HG03439 (cell line): ENCODE measurements around the gene MYO5B.
"Not testable (repeated sequence)": the region's sequence is repeated elsewhere in the genome, so short reads cannot be mapped to it uniquely, and the experiment has no call there.

Experiments
- ATAC-seq: cut with Tn5 transposase; IDR thresholded peaks from one replicate; pipeline ENCODE4 v1.9.1; 2021; ENCODE audit warnings: mild to moderate bottlenecking, moderate library complexity; ENCODE audit not compliant: unreplicated experiment

The MYO5B gene

DNA sequence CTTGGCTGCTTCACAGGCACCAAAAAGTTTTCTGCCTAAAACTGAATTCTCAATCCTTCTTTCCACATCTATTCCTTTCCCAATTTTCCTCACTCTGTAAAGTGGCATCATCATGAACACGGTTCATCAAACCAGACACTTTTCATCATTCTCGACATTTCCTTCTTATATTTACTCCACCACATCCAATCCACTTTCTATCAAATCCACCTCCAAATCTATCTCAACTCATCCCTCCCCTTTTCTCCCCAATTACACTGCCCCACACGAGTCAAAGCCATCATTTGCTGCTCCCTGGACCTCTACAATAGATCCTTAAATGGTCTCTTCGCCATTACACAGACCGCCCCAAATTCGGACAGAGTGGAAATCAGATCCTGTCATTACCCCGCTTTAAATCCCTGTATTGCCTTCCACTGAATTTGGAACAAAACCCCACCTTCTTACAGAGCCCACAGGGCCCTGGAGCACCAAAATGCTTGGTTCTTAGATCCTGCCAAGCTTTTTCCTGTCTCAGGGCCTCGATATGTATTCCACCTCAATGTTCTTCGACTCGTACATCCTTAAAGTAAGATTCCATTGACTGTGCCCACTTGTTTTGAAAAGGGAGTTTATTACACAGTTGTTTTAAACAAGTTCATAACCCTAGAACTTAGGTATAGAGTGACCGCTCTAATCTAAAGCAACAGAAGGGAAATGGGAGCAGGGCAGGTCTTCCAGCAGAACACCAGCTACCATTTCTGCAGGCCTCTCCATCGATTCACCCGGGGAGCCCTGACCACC, 382.5 kb downstream of the MYO5B start:
- no peak for ATAC-seq

DNA sequence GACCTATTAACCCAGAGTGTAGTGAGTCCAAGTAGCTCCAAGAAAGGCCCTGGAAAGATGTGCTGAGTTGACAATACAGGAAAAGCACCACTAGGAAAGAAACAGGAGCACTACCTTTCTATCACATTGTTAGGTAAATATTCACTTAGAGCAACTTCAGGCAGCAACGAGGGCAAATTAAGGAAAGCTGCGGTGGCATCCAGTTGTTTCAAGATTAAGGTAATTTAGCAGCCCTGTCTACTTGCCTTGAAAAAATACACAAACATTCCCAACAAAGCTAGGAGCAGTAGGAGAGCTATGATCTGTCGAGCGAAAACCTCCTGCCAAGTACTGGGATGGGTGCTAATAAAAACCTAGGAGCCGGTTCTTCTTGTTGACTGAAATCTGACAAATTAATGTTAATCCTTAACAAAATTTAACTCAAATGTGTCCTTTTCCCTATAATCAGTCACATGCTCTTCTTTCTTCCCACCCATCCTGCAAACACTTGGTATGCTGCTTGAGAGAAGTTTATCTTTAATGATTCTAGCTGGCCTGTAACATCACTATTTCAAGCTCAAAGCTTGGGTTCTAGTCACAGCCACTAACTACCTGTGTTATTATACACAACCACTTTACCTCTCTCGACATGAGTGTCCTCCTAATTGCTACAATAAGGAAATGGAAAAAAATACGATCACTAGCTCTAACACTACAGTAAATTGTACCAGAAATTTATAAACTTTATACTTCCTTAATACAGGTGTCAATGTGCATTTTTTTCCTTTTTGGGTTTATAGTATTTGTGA, 383.6 kb downstream of the MYO5B start:
- no peak for ATAC-seq

DNA sequence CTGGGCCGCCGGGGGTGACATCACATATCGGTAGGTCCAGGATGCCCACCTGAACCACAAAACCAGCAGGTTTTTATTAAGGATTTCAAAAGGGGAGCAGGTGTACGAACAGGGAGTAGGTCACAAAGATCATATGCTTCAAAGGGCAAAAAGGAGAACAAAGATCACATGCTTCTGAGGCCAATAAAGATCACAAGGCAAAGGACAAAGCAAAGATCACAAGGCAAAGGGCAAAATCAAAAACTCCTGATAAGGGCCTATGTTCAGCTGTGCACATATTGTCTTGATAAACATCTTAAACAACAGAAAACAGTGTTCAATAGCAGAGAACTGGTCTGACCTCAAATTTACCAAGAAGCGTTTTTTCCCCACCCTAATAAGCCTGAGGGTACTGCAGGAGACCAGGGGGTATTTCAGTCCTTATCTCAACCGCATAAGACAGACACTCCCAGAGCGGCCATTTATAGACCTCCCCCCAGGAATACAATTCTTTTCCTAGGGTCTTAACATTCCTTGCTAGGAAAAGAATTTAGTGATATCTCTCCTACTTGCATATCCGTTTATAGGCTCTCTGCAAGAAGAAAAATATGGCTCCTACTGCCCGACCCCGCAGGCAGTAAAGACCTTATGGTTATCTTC, 386.3 kb downstream of the MYO5B start:
- not testable (repeated sequence) for ATAC-seq

DNA sequence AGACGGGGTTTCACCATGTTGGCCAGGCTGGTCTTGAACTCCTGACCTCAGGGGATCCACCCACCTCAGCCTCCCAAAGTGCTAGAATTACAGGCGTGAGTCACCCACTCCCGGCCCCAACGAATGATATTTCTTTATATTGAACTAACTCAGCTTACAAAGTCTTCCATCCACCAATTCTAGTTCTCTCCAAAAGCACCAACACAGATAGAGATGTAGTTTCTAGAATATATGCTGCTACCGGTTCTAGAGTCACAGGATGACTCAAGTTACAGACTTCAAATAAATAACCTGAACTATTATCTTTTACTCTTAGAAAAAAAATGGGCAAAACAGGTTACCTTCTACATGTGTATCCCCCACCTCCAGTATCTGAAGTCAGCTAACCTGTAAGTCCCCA, 390.9 kb downstream of the MYO5B start:
- no peak for ATAC-seq

DNA sequence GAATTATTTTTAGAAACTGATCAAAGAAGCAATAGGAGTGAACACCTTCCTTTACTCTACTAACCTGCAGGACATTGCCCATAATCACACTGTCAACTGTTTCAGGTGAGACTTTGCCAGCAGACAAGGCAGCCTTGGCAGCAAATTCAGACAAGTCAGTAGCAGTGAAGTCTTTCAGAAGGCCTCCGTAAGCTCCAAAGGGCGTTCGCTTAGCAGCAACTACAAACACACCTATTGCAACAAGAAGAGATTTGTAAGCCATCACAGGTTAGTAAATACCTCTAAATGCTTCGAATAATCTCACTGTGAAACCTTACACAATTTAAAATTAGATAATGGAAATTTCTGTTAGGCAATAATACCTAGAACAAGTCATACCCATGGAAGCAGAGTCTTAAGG, 392.3 kb downstream of the MYO5B start:
- no peak for ATAC-seq

DNA sequence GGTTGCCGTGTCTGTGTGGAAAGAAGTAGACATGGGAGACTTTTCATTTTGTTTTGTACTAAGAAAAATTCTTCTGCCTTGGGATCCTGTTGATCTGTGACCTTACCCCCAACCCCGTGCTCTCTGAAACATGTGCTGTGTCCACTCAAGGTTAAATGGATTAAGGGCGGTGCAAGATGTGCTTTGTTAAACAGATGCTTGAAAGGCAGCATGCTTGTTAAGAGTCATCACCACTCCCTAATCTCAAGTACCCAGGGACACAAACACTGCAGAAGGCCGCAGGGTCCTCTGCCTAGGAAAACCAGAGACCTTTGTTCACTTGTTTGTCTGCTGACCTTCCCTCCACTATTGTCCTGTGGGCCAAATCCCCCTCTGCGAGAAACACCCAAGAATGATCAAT, 394.5 kb downstream of the MYO5B start:
- ATAC-seq, result not testable (repeated sequence)

DNA sequence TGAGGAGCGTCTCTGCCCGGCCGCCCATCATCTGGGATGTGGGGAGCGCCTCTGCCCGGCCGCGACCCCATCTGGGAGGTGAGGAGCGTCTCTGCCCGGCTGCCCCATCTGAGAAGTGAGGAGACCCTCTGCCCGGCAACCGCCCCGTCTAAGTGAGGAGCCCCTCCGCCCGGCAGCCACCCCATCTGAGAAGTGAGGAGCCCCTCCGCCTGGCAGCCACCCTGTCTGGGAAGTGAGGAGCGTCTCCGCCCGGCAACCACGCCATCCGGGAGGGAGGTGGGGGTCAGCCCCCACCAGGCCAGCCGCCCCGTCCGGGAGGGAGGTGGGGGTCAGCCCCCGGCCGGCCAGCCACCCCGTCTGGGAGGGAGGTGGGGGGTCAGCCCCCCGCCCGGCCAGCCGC, 395.1 kb downstream of the MYO5B start:
- not testable (repeated sequence) for ATAC-seq

DNA sequence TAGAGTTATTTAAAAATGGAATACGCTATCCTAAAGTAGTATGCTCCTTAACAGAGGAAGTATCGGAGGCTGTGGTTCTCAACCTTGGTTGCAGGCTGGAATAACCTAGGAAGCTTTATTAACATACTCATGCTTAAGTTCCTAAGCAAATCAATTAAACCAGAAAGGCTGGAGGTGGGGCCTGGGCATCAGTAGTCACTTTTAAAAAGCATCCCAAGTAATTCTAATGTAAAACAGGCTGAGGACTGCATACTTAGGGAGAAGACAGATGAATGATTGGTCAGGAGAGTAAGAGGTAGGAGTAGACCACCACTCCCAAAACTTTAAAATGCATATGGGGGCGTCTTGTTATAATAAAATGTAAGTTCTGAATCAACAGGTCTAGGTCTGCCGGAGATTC, 396.9 kb downstream of the MYO5B start:
- ATAC-seq, result no peak

DNA sequence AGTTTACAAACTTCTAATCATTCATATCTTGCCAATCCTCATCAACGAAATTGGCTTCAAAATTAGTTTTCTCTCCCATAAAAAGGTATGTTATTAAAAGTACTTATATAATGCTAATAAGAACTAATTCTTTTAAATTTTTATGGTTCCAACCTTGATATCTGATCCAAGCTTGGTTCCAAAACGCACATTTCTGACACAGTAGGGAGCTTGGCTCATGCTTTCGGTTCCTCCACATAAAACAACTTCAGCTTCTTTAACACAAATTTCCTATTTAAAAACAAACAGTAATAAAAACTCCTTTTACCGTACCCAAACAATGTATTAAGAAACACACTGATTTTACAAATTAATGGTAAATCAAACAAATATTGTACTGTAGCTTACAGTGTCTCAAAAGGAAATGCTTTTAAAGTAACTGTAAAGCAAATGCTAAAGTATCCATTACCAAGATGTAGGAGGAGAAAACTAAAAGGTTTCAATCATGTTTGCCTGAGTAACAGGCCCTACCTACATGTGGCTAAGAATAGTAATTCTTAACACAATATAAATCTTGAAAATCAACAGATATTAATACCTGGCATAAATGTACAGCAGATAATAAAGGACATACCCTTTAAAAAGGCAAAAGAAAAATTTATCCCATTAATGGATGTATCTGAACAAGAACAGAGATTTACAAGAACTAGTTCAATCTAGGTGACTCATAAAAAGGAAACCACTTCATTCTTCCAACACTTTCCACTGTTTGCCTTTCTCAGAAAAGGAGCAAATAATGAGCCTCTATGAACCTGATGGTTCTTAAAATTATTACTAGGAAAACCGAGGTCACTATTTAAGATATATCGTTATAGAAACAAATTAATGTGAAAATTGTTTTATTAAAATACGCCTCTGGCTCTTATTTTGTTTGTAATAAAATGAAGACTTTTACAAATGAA, 399.1 kb downstream of the MYO5B start:
- ATAC-seq, result no peak

DNA sequence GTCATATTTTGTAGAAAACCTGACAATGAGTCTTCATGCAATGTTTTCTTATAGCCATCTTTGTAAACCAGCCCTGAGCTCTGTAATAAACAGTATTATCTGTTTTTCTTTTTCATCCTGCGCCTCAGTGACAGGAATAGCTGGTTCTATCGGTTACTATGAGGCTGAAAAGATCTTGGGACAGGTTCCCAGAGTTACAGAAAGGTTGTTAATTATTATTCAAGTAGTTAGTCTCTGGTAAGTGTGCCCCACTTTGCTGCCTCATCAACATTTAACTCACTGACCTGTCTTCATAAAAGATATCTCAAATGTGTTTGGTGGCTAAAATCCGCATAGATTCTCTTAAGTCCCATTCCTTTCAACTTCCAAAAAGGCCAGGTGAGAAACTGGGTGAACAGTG, 400.2 kb downstream of the MYO5B start:
- ATAC-seq, result no peak

DNA sequence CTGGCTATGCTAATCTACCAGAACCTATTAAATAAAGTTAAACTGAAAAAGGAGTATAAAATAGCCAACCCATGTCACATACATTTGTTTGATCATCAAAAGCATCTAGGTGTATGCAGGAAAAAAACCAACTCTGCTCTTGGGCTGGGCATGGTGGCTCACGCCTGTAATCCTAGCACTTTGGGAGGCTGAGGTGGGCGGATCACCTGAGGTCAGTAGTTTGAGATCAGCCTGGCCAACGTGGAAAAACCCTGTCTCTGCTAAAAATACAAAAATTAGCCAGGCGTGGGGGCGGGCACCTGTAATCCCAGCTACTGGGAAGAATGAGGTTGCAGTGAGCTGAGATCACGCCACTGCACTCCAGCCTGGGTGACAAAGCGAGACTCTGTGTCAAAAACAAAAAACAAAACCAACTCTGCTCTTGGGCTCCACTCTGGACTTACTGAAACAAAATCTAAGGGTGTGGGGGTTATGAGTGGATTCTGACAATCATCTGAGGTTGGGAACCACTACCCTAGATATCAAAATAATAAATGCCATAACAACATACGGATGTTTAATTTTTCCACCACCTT, 405.3 kb downstream of the MYO5B start:
- not testable (repeated sequence) for ATAC-seq

DNA sequence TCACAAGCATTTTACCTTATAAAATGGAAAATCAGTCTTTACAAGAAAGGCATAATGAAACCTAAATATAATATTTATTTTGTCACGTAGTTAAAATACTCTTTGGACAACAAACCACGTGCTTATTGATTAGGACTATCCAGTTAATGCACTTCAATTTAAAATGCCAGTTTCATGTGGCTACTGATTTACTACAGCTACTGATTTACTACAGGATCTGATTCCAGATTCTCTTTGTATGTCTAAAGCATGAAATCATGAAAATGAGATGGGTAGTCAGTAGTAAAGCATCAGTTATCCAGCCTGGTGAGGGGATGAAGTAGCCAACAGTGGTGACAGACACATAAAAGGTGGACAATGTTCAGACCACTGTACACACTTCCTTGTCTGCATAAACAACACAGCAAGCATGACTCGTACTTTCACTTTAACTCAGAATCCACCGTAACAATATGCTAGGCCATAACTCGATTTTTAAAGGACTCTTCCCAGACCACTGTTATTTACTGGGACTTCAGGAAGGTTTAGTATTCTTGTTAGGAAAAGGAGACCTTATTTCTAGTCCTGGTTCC, 406.5 kb downstream of the MYO5B start:
- ATAC-seq, result no peak

DNA sequence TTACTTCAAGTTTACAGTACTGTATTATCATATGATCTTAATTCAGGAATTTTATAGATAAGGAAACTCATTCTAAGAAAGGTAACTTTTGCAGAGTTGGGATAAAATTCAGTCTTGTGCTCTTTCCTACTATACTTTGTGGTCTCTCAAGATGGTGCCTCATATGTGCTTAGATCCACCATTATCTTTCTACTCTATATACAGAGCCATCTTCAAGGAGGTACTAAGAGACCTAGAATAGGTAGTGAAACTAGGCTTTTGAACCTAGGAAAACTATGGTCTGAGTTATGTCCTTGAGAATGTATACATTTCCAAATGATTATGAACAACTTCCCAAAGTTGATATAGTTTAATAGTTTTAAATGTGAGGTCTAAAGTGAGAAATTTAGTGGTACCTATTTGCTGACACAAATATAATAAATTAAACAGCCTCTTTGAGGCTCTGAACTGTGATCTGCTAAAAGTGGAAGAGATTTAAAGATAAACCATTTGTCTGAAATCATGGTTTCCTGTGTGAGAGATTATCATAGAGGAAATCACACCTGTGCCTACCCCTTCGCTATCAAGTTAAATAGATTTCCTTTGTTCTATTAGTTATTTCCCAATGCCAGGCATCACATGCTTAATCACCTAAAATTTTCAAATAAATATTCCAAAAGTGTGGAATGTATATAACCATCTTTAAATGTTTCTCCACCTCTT, 408.8 kb downstream of the MYO5B start:
- ATAC-seq, result no peak

DNA sequence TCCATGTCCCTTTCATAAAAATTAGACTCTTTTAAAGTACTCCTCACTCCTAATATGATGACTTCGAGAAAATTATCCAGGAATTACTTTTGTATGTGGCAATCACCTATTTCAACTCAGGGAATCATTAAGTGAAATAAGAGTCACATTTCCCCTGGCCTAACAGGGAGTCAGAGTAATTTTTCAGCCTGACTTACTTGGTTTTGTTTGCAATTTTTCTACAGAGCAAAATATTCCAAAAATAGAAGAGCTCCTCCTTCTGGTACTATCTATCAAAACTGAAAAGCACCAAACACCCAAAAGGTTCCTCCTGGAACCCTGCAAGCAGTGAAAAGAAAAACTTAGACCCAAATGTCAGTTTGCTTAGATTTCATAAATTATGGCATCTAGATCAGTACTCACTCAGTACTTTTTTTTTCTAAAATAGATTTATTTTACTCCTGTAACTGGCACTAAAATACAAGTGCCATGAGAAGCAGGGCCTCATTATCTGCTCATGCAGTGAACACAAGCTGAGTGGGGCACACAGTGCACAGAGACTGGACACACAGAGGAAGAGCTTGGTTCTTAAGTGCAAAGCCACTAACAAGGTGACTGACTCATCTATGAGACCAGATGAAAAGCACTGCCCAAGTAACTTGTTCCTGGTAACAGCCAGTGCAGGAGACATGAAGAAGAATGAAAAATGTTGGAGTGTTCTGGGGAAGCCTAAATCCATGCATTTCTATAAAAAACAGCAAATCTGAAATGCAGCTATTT, 410.3 kb downstream of the MYO5B start:
- ATAC-seq, result no peak

DNA sequence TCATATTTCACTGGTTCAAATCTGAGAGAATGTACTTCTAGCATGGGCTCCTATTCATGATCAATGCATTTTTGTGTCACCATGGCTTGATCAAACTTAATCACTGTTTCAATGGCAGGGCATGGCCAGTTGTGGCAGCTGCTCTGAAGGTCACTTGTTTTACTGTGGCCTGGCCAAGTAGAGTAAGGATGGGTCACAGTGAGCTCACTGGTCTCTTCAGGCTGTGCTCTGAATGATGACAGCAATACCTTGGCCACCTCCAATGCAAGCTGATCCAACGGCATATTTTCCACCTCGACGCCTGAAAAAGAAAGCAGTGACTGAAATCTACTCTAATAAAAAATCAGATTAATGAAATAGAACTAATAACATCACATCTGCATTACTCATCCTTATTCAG, 411.3 kb downstream of the MYO5B start:
- ATAC-seq, result not testable (repeated sequence)

DNA sequence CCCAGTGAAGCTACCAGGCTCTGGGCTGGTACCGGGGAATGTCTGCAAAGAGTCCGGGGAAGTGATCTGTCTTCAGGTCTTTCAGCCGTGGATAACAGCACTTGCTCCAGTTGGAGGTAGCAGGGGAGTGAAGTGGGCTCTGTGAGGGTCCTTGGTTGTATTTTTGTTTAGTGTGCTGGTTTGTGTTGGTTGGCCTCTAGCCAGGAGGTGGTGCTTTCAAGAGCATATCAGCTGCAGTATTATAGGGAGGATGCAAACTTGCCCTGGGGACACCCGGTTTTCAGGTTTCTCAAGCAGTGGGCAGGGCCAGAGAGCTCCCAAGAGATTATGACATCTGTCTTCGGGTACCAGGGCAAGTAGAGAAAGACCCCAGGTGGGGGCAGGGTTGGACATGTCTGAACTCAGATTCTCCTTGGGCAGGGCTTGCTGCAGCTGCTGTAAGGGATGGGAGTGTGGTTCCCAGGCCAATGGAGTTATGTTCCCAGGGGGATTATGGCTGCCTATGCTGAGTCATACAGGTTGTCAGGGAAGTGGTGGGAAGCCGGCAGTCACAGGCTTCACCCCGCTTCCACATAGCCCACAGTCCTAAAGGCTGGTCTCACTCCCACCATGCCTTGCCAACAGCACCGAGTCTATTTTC, 416.0 kb downstream of the MYO5B start:
- ATAC-seq, result no peak
